HUES64 (cell line): Measurements from ENCODE around the gene SSBP4.
"Not testable (repeated sequence)": the region's sequence is repeated elsewhere in the genome, so short reads cannot be mapped to it uniquely, and the experiment has no call there.

ENCODE experiments used
- H3K27ac ChIP-seq: 2 replicates; pipeline ENCODE4 v1.7.0; 2013; ENCODE audit warnings: low read depth, low read length, inconsistent platforms
- H3K27me3 ChIP-seq: 2 replicates; pipeline ENCODE4 v1.6.1; 2013; ENCODE audit warnings: mild to moderate bottlenecking, low read length; ENCODE audit not compliant: insufficient read depth
- H3K36me3 ChIP-seq: 2 replicates; pipeline ENCODE4 v1.6.1; 2013; ENCODE audit warnings: mild to moderate bottlenecking, low read length; ENCODE audit not compliant: insufficient read depth
- H3K4me1 ChIP-seq: 2 replicates; pipeline ENCODE4 v1.6.1; 2013; ENCODE audit warnings: mild to moderate bottlenecking, low read length, moderate library complexity; ENCODE audit not compliant: insufficient read depth
- H3K4me3 ChIP-seq: 2 replicates; pipeline ENCODE4 v1.5.1; 2013; ENCODE audit warnings: mild to moderate bottlenecking, low read length, moderate library complexity
- H3K9ac ChIP-seq: 2 replicates; pipeline ENCODE4 v1.6.1; 2013; ENCODE audit warnings: mild to moderate bottlenecking, low read depth, low read length
- H3K9me3 ChIP-seq: 2 replicates; pipeline ENCODE4 v1.6.1; 2013; ENCODE audit warnings: low read depth, low read length; ENCODE audit not compliant: insufficient read depth
- WGBS: fragments of 150-250, 120-280 bp; methylation state at CpG from one replicate; pipeline ENCODE4 v1.1.7; 2013; ENCODE audit warnings: missing lambda C conversion rate; 5-methylcytosine and 5-hydroxymethylcytosine counted together

Gene SSBP4

GRCh38 chr19:18397242-18398202 lies 21.7 kb upstream of the SSBP4 start, which contains the start of gene LRRC25:
TSS of gene LRRC25 (minus strand) at chr19:18397622. CDS start at chr19:18396963, 659 bp downstream.
- H3K4me3 ChIP-seq = peak within 1 kb of the TSS; percentile 33
- no peak within 1 kb of the TSS for H3K27ac ChIP-seq
- no peaks in the 10 kb centered on the region for H3K4me1 ChIP-seq
- H3K36me3 ChIP-seq = no peaks in the 10 kb centered on the region
- no peak within 1 kb of the TSS for H3K9ac ChIP-seq
- WGBS = 36% methylated on average over 33 of the region's 33 CpGs
- no peaks in the 10 kb centered on the region for H3K27me3 ChIP-seq
- no peaks in the 10 kb centered on the region for H3K9me3 ChIP-seq

- no peaks in the 10 kb centered on the region for H3K9me3 ChIP-seq
- no peaks in the 10 kb centered on the region for H3K4me1 ChIP-seq
- H3K27ac ChIP-seq = no peak overlapping the region
- H3K36me3 ChIP-seq = no peaks in the 10 kb centered on the region
- H3K4me3 ChIP-seq = no peak overlapping the region
- 87% methylated on average over 6 of the region's 6 CpGs for WGBS
- no peak overlapping the region for H3K9ac ChIP-seq
- H3K27me3 ChIP-seq = no peaks in the 10 kb centered on the region
Observed at GRCh38 chr19:18399008-18399407, 20.2 kb upstream of the SSBP4 start.

- Histone ChIP-seq H3K9me3 (no peaks in the 10 kb centered on the region), H3K27me3 (no peaks in the 10 kb centered on the region), H3K9ac (no peak overlapping the region), H3K4me3 (no peak overlapping the region), H3K27ac (no peak overlapping the region), H3K36me3 (no peaks in the 10 kb centered on the region), H3K4me1 (no peaks in the 10 kb centered on the region)
- 70% methylated on average over 7 of the region's 7 CpGs for WGBS
Observed at GRCh38 chr19:18401580-18402112, 17.6 kb upstream of the SSBP4 start.

DNA sequence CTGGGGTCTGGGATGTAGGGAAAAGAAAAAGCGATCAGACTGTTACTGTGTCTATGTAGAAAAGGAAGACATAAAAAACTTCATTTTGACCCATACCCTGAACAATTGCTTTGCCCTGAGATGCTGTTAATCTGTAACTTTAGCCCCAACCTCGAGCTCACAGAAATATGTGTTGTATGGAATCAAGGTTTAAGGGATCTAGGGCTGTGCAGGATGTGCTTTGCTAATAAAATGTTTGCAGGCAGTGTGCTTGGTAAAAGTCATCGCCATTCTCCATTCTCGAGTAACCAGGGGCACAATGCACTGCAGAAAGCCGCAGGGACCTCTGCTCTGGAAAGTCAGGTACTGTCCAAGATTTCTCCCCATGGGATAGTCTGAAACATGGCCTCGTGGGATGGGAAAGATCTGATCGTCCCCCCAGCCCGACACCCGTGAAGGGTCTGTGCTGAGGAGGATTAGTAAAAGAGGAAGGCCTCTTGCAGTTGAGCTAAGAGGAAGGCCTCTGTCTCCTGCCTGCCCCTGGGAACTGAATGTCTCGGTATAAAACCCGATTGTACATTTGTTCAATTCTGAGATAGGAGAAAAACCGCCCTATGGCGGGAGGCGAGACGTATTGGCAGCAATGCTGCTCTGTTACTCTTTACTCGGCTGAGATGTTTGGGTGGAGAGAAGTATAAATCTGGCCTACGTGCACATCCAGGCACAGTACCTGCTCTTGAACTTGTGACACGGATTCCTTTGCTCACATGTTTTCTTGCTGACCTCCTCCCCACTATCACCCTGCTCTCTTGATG lies 16.5 kb upstream of the SSBP4 start:
- not testable (repeated sequence) for H3K9ac ChIP-seq, H3K27ac ChIP-seq, H3K9me3 ChIP-seq, H3K36me3 ChIP-seq, H3K4me1 ChIP-seq, H3K27me3 ChIP-seq, H3K4me3 ChIP-seq
- 86% methylated on average over 16 of the region's 18 CpGs for WGBS

DNA sequence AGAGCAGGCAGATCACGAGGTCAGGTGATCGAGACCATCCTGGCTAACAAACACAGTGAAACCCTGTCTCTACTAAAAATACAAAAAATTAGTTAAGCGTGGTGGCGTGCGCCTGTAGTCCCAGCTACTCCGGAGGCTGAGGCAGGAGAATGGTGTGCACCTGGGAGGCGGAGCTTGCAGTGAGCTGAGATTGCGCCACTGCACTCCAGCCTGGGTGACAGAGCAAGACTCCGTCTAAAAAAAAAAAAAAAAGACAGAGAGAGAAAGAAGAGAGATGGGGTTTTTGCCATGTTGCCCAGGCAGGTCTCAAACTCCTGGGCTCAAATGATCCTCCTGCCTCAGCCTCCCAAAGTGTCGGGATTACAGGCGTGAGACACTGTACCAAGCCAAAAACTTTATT lies 13.4 kb upstream of the SSBP4 start:
- WGBS = 95% methylated on average over 10 of the region's 11 CpGs
- not testable (repeated sequence) for H3K27me3 ChIP-seq, H3K4me3 ChIP-seq

GRCh38 chr19:18406749-18407148 lies 12.4 kb upstream of the SSBP4 start:
- no peaks in the 10 kb centered on the region for H3K9me3 ChIP-seq
- H3K4me3 ChIP-seq = no peak overlapping the region
- whole genome bisulfite sequencing = 94% methylated on average over 8 of the region's 9 CpGs
- H3K4me1 ChIP-seq = no peaks in the 10 kb centered on the region
- H3K36me3 ChIP-seq = no peaks in the 10 kb centered on the region
- no peak overlapping the region for H3K27ac ChIP-seq
- H3K27me3 ChIP-seq = peaks cover 2% of the 10 kb centered on the region; the same call in 1 of the 2 replicates
- no peak overlapping the region for H3K9ac ChIP-seq

More for the DNA sequence above, 13.4 kb upstream of the SSBP4 start:
- not testable (repeated sequence) for H3K27ac ChIP-seq, H3K9me3 ChIP-seq, H3K9ac ChIP-seq, H3K36me3 ChIP-seq, H3K4me1 ChIP-seq

DNA sequence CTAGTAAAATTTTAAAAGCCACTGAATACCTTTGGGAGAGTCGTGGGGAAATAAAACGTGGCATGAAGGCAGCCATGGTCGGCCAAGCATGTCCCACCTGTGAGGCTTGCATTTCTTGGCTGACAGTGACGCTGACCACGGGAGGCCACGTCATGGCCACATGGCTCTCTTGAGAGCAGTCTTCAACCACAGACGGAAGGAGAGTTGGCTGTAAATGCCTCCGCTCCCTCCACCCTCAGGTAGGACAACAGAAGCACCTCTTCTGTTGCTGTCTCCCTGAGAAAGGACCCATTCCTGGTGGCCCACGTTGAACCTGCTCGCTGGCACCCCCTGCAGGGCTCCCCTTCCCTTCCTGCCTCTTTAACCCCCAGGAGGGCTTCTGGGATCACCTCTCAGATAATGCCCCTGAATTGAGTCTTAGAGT lies 11.1 kb upstream of the SSBP4 start:
- peaks cover 4% of the 10 kb centered on the region; the same call in 1 of the 2 replicates for H3K27me3 ChIP-seq
- WGBS = 72% methylated on average over 10 of the region's 10 CpGs
- no peaks in the 10 kb centered on the region for H3K9me3 ChIP-seq
- H3K36me3 ChIP-seq = no peaks in the 10 kb centered on the region
- no peak overlapping the region for H3K4me3 ChIP-seq
- no peak overlapping the region for H3K27ac ChIP-seq
- H3K9ac ChIP-seq = no peak overlapping the region
- H3K4me1 ChIP-seq = no peaks in the 10 kb centered on the region

- 90% methylated on average over 16 of the region's 16 CpGs for WGBS
Observed at GRCh38 chr19:18412610-18413239, 6.5 kb upstream of the SSBP4 start.

GRCh38 chr19:18414504-18415177 lies 4.6 kb upstream of the SSBP4 start:
- H3K36me3 ChIP-seq = no peaks in the 10 kb centered on the region
- H3K4me1 ChIP-seq = peaks cover 7% of the 10 kb centered on the region; the same call in 1 of the 2 replicates
- no peak overlapping the region for H3K4me3 ChIP-seq
- no peaks in the 10 kb centered on the region for H3K9me3 ChIP-seq
- 66% methylated on average over 9 of the region's 11 CpGs for WGBS
- no peak overlapping the region for H3K27ac ChIP-seq
- H3K9ac ChIP-seq = no peak overlapping the region
- peaks cover 18% of the 10 kb centered on the region for H3K27me3 ChIP-seq

More at GRCh38 chr19:18412610-18413239, 6.5 kb upstream of the SSBP4 start:
- Histone ChIP-seq H3K9ac (no peak overlapping the region), H3K27ac (no peak overlapping the region), H3K4me1 (no peaks in the 10 kb centered on the region), H3K4me3 (no peak overlapping the region), H3K36me3 (no peaks in the 10 kb centered on the region), H3K9me3 (no peaks in the 10 kb centered on the region), H3K27me3 (peaks cover 4% of the 10 kb centered on the region)

GRCh38 chr19:18415178-18415867 lies 3.9 kb upstream of the SSBP4 start:
- H3K9ac ChIP-seq = no peak overlapping the region
- 77% methylated on average over 25 of the region's 25 CpGs for WGBS
- H3K4me3 ChIP-seq = no peak overlapping the region

More at GRCh38 chr19:18415178-18415867, 3.9 kb upstream of the SSBP4 start:
- Histone ChIP-seq H3K27me3 (peaks cover 25% of the 10 kb centered on the region), H3K4me1 (peaks cover 7% of the 10 kb centered on the region; the same call in 1 of the 2 replicates), H3K9me3 (no peaks in the 10 kb centered on the region), H3K27ac (no peak overlapping the region), H3K36me3 (no peaks in the 10 kb centered on the region)
